HG02938 (cell line): ENCODE measurements around the gene EYA3.

Experiments
- ATAC-seq: cut with Tn5 transposase; IDR thresholded peaks from one replicate; pipeline ENCODE4 v1.9.1; 2021; ENCODE audit warnings: mild to moderate bottlenecking, moderate library complexity; ENCODE audit not compliant: unreplicated experiment

Gene EYA3

GRCh38 chr1:28074892-28075511 is 13.4 kb downstream of the EYA3 start:
- no peak for ATAC-seq

GRCh38 chr1:28073867-28074266 is 14.5 kb downstream of the EYA3 start:
- no peak for ATAC-seq

GRCh38 chr1:28071813-28072212 is 16.6 kb downstream of the EYA3 start:
- no peak for ATAC-seq

- no peak for ATAC-seq
Measured at GRCh38 chr1:28070725-28071593, 17.5 kb downstream of the EYA3 start.

- ATAC-seq: no peak
Measured at GRCh38 chr1:28067523-28068090, 20.8 kb downstream of the EYA3 start.

- ATAC-seq: no peak
Measured at GRCh38 chr1:28066393-28067154, 21.8 kb downstream of the EYA3 start.

GRCh38 chr1:28064064-28064463 is 24.3 kb downstream of the EYA3 start:
- ATAC-seq: no peak

GRCh38 chr1:28062806-28063205 is 25.6 kb downstream of the EYA3 start:
- ATAC-seq: no peak

- no peak for ATAC-seq
Measured at GRCh38 chr1:28058971-28059878, 29.2 kb downstream of the EYA3 start.

- ATAC-seq: no peak
Measured at GRCh38 chr1:28058168-28058567, 30.2 kb downstream of the EYA3 start.

GRCh38 chr1:28056129-28056925 is 32.1 kb downstream of the EYA3 start:
- ATAC-seq: no peak

GRCh38 chr1:28050776-28051175 is 37.6 kb downstream of the EYA3 start:
- no peak for ATAC-seq

- ATAC-seq: no peak
Measured at GRCh38 chr1:28046716-28047115, 41.7 kb downstream of the EYA3 start.

- no peak for ATAC-seq
Measured at GRCh38 chr1:28045777-28046176, 42.6 kb downstream of the EYA3 start.

- no peak for ATAC-seq
Measured at GRCh38 chr1:28044399-28044798, 44.0 kb downstream of the EYA3 start.

GRCh38 chr1:28039341-28039740 is 49.1 kb downstream of the EYA3 start:
- no peak for ATAC-seq

- no peak for ATAC-seq
Measured at GRCh38 chr1:28037946-28038345, 50.5 kb downstream of the EYA3 start.

- no peak for ATAC-seq
Measured at GRCh38 chr1:28037206-28037605, 51.2 kb downstream of the EYA3 start.

GRCh38 chr1:28036431-28036830 is 52.0 kb downstream of the EYA3 start:
- ATAC-seq: no peak
